Sigmoid colon (tissue), 7 donors: ENCODE data around the gene ARF6. TPM values are rescaled to one million over a fixed set of nuclear protein-coding genes. Genes with fewer than 3 reads are reported as not detected.

Experiments used
- DNase-seq: peaks from one replicate; pipeline ENCODE4 v3.0.0-alpha.2; 2019
- H3K27ac ChIP-seq, 4 donors: fragments of 200-600 bp; sonication (generic); one replicate each; pipeline ENCODE4 v1.5.1; 2016 to 2019; ENCODE audit warnings: mild to moderate bottlenecking in 1 of 4
- H3K27me3 ChIP-seq, 3 donors: fragments of 200-600 bp; sonication (generic); one replicate each; pipeline ENCODE4 v1.5.1; 2019; ENCODE audit warnings: mild to moderate bottlenecking in 1 of 3
- H3K36me3 ChIP-seq, 4 donors: fragments of 200-600 bp; sonication (generic); one replicate each; pipeline ENCODE4 v1.5.1; 2016 to 2019
- H3K4me1 ChIP-seq, 4 donors: fragments of 200-600 bp; sonication (generic); one replicate each; pipeline ENCODE4 v1.5.1; 2017 to 2019
- H3K4me3 ChIP-seq, 4 donors: fragments of 200-600 bp; sonication (generic); one replicate each; pipeline ENCODE4 v1.5.1; 2017 to 2019; ENCODE audit warnings: mild to moderate bottlenecking in 2 of 4, moderate library complexity in 1 of 4
- H3K9me3 ChIP-seq, 4 donors: fragments of 200-600 bp in 3 of 4; sonication (generic) in 3 of 4; one replicate each; pipeline versions ENCODE4 v1.5.1 to v1.6.1; 2013 to 2019
- CTCF ChIP-seq, 4 experiments: fragments of 450-650 bp in 3 of 4; fragments of 200-600 bp in 1 of 4; IDR thresholded peaks; one replicate each; pipeline ENCODE4 v1.5.1; 2016 to 2019; ENCODE audit warnings: antibody characterized with exemption in 4 of 4, mild to moderate bottlenecking in 3 of 4, moderate library complexity in 2 of 4
- EP300 ChIP-seq, 4 donors: sonication (generic); formaldehyde crosslinking; IDR thresholded peaks; one replicate each; pipeline ENCODE4 v1.6.1; 2017; ENCODE audit warnings: antibody characterized with exemption in 4 of 4
- POLR2A ChIP-seq, 2 donors: fragments of 450-650 bp; IDR thresholded peaks; one replicate each; pipeline ENCODE4 v1.6.1; 2016; ENCODE audit warnings: antibody characterized with exemption in 2 of 2, mild to moderate bottlenecking in 2 of 2, moderate library complexity in 2 of 2
- POLR2AphosphoS5 ChIP-seq, 4 donors: sonication (generic); formaldehyde crosslinking; IDR thresholded peaks; one replicate each; pipeline ENCODE4 v1.6.1; 2017; ENCODE audit warnings: antibody characterized with exemption in 4 of 4
- WGBS, 2 donors: extraction: QIAGEN DNeasy Blood & Tissue Kit; methylation state at CpG; one replicate each; pipeline ENCODE4 v1.1.7; 2013; 5-methylcytosine and 5-hydroxymethylcytosine counted together
- intact Hi-C: fragments of 100-400 bp; cut with DNase I; formaldehyde crosslinking; loops from one replicate; pipeline ENCODE4 v1.15.1; 2023
- polyA plus RNA-seq, 3 donors: library from polyadenylated mRNA; stranded (reverse); fragments of 200-250 nt; gene quantifications; one replicate each; pipeline ENCODE4 v1.2.3, GENCODE V29; 2013
- total RNA-seq, 4 donors: library from RNA; depleted of rRNA; stranded (reverse); fragments of >200 nt; gene quantifications; one replicate each; pipeline ENCODE4 v1.1.0, GENCODE V29; 2016
- donor health status: healthy with polysubstance abuse.
- donor health status: Bipolar disorder and iron deficiency.
- donor health status: healthy.

ARF6 gene
- total and polyA plus RNA-seq, 7 donors = 33.8 to 117 (median 45.6) TPM

- no peaks in the 10 kb centered on the region for H3K9me3 ChIP-seq
- intact Hi-C loops = no loop called here
- H3K4me3 ChIP-seq = no peak overlapping the region
- no peak for TF ChIP-seq POLR2A (IDR thresholded peaks at IDR 0.05)
- TF ChIP-seq CTCF (IDR thresholded peaks at IDR 0.05) = no peak
- TF ChIP-seq POLR2AphosphoS5 (IDR thresholded peaks at IDR 0.05) = no peak
- no peak for TF ChIP-seq EP300 (IDR thresholded peaks at IDR 0.05)
- no peaks in the 10 kb centered on the region for H3K36me3 ChIP-seq
- H3K27ac ChIP-seq = no peak overlapping the region
- WGBS, 2 donors = 93 to 95% methylated on average over 4 of the region's 4 CpGs
- no peaks in the 10 kb centered on the region for H3K27me3 ChIP-seq
- H3K4me1 ChIP-seq = no peaks in the 10 kb centered on the region
- DNase-seq = no peak
Observed at GRCh38 chr14:49881350-49882001, 11.4 kb upstream of the ARF6 start.

GRCh38 chr14:49882826-49883694 is 9.8 kb upstream of the ARF6 start:
- no peak overlapping the region for H3K4me3 ChIP-seq
- WGBS, 2 donors = 92 to 95% methylated on average over 18 of the region's 18 CpGs
- intact Hi-C loops = no loop called here
- H3K27me3 ChIP-seq = no peaks in the 10 kb centered on the region
- H3K27ac ChIP-seq = no peak overlapping the region
- no peaks in the 10 kb centered on the region for H3K4me1 ChIP-seq
- no peaks in the 10 kb centered on the region for H3K9me3 ChIP-seq
- TF ChIP-seq POLR2AphosphoS5 (IDR thresholded peaks at IDR 0.05) = no peak
- no peak for TF ChIP-seq EP300 (IDR thresholded peaks at IDR 0.05)
- TF ChIP-seq POLR2A (IDR thresholded peaks at IDR 0.05) = no peak
- TF ChIP-seq CTCF (IDR thresholded peaks at IDR 0.05) = no peak
- H3K36me3 ChIP-seq = no peaks in the 10 kb centered on the region
- DNase-seq = no peak

- no peak for DNase-seq
- Histone ChIP-seq H3K27ac (no peak overlapping the region), H3K9me3 (no peaks in the 10 kb centered on the region), H3K4me1 (peaks cover 0 to 1% (median under 1%) of the 10 kb centered on the region in 4 donors), H3K4me3 (no peak overlapping the region), H3K27me3 (no peaks in the 10 kb centered on the region), H3K36me3 (no peaks in the 10 kb centered on the region)
- no peak for TF ChIP-seq POLR2AphosphoS5 (IDR thresholded peaks at IDR 0.05)
- no peak for TF ChIP-seq POLR2A (IDR thresholded peaks at IDR 0.05)
- TF ChIP-seq EP300 (IDR thresholded peaks at IDR 0.05) = no peak
- TF ChIP-seq CTCF (IDR thresholded peaks at IDR 0.05) = no peak
- 85 to 92% methylated on average over 12 of the region's 12 CpGs for whole genome bisulfite sequencing, 2 donors
- intact Hi-C loops = no loop called here
Observed at GRCh38 chr14:49886523-49886922, 6.4 kb upstream of the ARF6 start.

- intact Hi-C loops = no loop called here
- H3K36me3 ChIP-seq = no peaks in the 10 kb centered on the region
- 10 to 54% methylated on average over 2 of the region's 2 CpGs for WGBS, 2 donors
Observed at GRCh38 chr14:49888293-49888692, 4.6 kb upstream of the ARF6 start.

More at GRCh38 chr14:49888293-49888692, 4.6 kb upstream of the ARF6 start:
- Histone ChIP-seq H3K27ac (no peak overlapping the region), H3K4me1 (peaks cover 0 to 8% (median 7%) of the 10 kb centered on the region in 4 donors), H3K4me3 (no peak overlapping the region), H3K27me3 (no peaks in the 10 kb centered on the region), H3K9me3 (no peaks in the 10 kb centered on the region)
- TF ChIP-seq CTCF (IDR thresholded peaks at IDR 0.05) = no peak
- no peak for TF ChIP-seq EP300 (IDR thresholded peaks at IDR 0.05)
- no peak for TF ChIP-seq POLR2AphosphoS5 (IDR thresholded peaks at IDR 0.05)
- TF ChIP-seq POLR2A (IDR thresholded peaks at IDR 0.05) = no peak
- no peak for DNase-seq
